GM19099 (cell line): ENCODE data around the gene AKT2.

ENCODE experiments used
- POLR2A ChIP-seq: IDR thresholded peaks from 3 replicates; pipeline ENCODE4 v1.6.1; 2011; ENCODE audit warnings: low read depth; ENCODE audit not compliant: insufficient read length; ENCODE audit errors: extremely low read depth

The AKT2 gene

DNA sequence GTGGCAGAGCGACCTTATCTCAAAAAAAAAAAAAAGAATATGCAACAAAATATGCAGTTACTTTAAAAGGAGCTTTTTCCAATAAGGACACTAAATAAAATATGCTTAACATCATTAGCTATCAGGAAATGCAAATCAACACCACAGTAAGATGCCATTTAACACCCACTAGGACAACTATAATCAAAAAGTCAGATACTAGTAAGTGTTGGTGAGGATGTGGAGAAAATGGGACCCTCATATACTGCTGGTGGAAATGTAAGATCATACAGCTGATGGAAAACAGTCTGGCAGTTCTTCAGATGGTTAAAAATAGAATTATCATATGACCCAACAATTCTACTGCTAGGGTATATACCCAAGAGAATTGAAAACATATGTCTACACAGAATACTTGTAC lies 24.5 kb upstream of the AKT2 start:
- no peak for TF ChIP-seq POLR2A

DNA sequence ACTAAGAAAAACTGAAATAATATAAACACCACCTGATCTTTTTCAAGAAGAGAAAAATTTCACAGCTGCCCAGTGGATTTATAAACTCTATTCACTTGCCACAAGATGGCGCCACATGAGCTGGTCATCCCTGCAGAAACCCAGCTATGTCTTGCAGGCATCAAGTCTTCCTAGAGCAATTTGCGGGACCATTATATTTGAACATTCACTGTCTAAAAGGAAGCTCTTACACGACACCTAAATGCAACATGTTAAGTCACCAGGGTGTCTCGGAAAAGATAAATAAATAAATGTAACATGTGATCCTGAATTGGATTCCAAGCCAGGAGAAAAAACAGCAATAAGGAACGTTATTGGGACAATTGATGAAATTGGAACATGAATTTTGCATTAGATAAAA lies 20.3 kb upstream of the AKT2 start:
- TF ChIP-seq POLR2A = no peak

DNA sequence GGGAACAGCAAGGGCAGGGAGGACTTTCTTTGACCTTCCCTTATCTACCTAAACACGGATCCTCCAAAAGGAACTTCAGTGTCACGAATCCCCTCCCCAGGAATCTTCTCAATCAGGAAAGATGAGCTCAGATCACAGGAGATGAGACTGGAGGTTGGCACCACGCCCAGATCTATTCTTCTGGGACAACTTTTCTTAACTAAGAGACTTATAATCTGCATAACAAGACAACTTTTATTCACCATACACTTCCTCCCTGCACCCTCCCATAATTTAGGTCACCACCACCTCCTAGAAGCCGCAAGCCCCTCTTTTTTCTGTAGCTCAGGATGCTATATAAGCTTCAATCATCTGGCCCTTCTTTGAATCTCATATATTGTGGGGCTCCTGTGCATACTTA lies 19.2 kb upstream of the AKT2 start:
- no peak for TF ChIP-seq POLR2A

DNA sequence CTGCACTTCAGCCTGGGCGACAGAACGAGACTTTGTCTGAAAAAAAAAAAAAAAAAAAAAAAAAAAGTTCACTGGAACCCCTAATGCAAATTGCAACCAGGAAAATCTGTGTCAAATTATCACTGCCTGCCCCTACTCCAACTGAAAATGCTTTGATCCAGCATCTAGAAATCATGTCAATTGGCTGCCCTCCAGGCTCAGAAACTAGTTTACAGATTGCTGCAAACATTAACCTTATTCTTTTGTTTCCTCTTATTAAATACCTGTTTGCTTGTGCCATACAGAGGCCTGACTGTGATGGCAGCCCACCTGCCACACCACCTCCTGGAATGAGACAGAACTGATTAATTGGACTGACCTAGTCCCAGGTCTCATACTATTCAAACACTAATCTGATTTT lies 18.6 kb upstream of the AKT2 start:
- TF ChIP-seq POLR2A = no peak

DNA sequence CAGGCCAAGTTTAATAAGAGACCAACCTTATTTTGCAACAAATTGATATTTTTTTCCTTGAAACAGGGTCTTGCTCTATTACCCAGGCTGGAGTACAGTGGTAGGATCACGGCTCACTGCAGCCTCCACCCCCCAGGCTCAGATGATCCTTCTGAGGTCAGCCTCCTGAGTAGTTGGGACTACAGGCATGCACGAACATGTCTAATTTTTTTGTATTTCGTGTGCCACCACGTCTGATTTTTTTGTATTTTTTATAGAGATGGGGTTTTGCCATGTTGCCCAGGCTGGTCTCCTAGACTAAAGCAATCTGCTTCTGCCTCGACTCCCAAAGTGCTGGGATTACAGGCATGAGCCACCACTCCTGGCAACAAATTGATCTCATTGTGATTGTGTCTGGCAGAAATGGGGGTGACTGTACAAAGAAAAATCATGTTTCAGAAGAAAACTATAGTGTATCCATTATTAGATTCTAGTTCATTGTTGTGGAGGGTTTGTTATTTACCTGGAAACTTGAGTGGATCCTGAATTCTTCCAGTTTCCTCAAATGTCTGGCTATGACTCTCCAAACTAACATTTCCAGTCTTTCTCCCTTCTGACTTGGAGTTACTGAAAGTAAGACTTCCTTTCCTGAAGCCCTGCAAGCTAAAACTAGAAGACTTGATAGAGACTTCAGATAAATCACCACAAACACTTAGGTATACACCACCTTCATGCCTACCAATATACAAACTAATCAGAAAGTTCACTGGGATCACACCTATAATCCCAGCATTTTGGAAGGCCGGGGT lies 17.3 kb upstream of the AKT2 start:
- no peak for TF ChIP-seq POLR2A

DNA sequence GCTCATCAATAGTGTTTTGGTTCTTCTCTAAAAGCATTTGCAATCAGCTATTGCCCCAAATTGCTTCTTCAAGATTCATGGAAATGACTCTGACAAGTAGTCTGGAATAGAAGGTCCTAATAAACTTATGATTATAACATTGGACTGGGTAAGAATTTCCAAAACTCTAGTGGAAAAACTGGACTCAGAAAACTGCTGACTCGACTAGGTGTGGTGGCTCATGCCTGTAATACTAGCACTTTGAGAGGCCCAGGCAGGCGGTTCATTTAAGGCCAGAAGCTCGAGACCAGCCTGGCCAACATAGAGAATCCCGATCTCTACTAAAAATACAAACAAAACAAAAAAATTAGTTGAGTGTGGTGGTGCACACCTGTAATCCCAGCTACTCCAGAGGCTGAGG lies 15.5 kb upstream of the AKT2 start:
- no peak for TF ChIP-seq POLR2A

DNA sequence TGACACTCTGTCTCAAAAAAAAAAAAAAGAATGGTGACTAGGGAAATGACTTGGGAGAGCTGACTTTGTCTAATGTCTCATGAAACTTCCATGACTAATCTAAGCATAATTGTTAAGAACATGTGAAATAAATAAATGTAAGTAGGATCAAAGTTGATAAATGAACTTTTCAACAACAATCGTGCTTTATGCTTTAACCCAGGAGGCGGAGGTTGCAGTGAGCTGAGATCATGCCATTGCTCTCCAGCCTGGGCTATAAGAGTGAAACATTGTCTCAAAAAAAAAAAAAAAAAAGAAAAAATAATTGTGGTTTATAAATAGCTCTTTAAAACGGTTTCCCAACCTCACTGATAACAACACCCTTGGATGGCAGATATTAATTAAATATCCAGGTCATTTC lies 12.9 kb upstream of the AKT2 start:
- TF ChIP-seq POLR2A = no peak

DNA sequence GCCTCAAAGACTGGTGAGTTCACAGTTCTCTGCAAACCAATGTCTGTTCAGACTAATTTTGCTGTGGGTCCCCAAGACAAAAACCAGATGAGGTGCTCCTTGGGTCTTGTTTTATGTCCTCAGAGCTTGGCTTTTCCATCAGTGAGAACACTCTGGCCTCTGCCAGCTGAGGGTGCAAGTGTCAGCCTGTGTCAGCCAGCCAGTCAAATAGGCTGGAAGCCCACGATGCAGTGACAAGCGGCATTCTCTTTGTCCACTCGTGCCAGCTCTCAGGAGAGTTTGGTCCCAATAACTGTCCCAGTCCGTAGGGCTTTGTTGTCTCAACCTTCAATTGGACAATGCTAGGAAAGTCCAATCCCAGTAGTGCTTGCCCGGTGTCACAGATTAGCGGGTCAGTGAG lies 9.4 kb upstream of the AKT2 start:
- no peak for TF ChIP-seq POLR2A

DNA sequence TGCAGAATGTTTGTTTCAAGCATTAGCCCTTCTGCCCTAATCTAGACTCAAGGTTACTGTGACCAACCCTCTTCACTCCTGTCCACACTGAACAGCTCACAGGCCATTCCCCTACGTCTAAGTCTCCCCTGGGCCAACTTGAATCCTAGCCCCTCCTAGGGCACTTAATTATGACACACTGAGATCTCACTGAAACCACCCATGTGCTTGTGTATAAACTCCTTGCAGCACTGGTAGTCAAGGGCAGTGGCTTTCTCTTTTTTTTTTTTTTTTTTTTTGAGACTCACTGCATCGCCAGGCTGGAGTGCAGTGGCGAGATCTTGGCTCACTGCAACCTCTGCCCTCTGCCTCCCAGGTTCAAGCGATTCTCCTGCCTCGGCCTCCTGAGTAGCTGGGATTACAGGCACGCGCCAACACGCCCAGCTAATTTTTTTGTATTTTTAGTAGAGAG lies 1.9 kb upstream of the AKT2 start:
- TF ChIP-seq POLR2A = no peak

DNA sequence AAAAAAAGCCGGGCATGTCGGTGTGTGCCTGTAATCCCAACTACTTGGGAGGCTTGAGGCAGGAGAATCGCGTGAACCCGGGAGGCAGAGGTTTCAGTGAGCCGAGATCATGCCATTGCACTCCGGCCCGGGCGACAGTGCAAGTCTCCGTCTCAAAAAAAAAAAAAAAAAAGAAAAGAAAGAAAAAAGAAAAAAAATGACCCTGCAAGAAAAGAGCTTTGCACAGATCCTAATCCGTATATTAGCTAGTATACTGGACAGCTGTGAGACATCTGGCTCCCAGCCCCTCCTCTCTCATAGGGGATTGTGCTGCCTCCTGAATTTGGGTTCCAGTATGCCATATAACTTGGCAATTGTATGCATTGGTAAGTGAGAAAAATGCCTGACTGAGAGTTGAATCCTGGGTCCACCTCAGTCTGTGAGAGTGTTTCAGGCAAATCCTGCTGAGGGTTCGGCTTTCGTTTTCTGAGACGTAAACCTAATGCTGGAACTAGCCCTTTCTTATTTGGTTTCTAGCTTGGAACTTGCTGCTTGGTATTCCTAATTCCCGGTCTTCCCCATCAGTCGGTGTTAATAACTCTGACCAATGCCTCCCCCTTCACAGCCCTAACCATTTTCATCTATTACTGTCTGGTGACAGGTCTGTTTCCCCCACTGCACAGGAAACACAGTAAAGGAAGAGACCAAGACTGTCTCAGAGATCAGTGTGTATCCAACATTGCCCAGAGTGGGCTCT lies 1.3 kb upstream of the AKT2 start:
- no peak for TF ChIP-seq POLR2A

DNA sequence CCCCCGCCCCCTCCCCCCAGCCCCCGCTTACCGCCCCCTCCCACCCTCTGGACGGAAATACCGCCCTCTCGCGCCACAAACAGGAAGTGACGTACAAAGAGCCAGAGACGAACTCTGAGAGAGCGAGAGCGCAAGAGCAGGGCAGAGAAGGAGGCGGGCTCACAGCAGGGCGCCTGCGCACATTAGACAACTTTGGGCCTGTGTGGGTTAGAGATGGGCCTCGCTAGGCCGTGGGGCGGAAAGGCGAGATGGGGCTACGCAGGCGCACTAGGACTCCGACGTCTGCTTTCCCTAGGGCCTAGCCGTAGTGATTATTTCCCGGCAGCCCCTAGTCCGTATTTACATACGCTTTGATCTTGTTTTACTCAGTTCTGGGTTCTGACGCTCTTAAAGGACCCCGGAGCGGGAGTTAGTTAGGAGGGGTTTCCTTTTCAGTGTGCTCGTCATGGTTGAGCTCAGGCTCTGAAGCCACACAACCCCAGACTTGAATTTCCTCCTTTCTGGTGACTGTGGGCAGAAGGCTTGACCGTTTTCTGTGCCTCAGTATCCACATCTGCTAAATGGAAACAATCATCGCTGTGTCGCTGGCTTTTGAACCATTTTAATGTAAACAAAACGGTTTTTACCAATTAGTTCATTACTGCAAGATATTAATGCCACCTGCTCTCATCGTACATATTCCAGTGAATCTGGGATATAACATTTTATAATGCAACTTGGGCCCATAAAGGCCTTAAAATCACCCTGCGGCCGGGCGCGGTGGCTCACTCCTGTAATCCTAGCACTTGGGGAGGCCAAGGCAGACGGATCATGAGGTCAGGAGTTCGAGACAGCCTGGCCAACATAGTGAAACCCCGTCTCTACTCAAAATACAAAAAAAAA lies 449 bp upstream of the AKT2 start:
- peak; percentile 79 for TF ChIP-seq POLR2A

DNA sequence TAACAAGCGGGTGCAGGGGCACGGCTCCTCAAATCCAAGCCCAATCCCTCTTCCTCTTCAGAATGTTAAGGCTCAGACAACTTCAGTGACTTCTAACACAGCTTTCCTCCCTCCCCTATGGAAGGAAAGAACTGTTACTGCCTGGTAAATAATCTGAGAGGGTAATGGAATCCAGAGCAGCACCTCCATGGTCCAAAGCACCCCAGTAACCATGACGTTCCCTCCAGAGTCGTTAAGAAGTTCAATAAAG lies 969 bp downstream of the AKT2 start:
- no peak for TF ChIP-seq POLR2A

DNA sequence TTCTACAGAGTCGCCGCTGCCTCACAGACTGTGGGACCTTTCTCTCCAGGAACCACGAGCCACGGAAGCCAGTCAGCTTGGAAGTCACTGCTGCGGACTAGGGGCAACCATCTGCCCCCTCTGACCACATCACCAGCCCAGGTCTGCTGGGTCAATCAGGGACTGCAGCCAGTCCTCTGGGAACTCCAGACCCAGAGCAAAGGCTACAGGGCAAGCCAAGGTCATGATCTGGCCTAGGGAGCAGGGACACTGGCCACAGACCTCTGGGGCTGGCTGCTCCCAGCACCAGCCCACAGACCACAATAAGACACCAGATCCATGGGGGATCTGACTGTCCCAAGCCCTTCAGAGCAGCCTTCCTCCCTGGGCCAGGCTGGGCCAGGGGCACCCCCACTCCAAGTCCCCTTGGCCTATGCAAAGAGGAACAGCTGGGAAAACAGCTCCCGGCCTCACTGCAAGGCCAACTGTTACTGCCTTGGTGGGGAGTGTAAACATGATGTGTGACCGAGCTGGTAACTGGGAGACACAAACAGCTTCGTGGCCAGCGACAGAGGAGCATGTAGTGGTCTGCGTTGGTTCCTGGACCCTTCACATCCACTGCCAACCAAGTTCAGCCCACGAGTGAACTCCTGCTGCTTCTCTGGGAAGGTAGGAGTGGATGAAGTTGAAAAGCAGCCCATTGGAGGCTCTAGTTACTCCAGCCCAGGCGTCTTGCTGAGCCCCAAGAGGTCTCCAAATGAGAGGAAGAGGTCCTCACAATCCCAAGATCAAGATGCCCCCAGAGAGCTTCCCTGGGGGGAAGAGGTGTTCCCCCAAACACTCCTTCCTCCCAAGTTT lies 1.5 kb downstream of the AKT2 start:
- TF ChIP-seq POLR2A = no peak

DNA sequence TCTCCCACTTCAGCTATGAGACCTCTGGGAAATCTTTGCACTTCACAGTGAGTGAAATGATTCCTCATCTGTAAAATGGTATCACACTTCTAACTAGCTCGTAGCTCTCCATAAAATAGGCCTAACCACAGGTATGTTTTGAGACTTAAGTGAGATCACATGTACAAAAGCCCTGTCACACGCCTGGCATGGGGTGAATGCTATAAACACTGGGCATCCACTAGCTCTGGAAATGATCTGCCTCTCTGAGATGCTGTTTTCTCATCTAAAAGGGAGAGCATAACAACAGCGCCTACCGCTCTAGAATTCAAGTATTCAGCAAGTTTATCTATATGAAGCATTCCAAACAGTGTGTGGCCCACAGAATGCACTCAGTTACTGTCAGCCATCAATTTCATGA lies 2.2 kb downstream of the AKT2 start:
- TF ChIP-seq POLR2A = no peak

DNA sequence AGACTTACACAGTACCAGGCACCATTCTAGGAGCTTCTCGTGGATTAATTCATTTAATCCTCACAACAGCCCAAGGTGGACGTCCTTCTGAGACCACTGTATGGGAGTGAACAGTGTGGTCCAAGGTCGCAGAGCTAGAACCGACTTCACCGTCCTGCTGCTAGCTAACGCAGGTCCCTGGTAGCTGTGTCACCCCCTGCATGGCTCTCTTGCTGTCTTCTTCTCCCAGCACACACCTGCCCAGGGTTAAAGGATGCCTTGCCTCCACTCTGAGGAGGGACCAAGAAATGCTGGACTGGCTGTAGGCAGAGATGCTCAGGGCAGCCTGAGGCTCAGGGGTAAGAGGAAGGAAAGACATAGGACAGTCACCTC lies 3.0 kb downstream of the AKT2 start:
- TF ChIP-seq POLR2A = no peak
